CD14-positive monocyte (primary cell): ENCODE measurements around the gene UBE2G1. TPM values are rescaled to one million over a fixed set of nuclear protein-coding genes. Genes with fewer than 3 reads are reported as not detected.
A peak's percentile ranks its signal among the peaks of the same experiment; 100 is the strongest.

Source experiments
- DNase-seq, 3 donors: peaks; one replicate each; pipeline ENCODE4 v3.0.0-alpha.2; 2011 to 2022
- H2AFZ ChIP-seq: 2 replicates; pipeline ENCODE4 v1.6.0; 2012; ENCODE audit warnings: mild to moderate bottlenecking, low read depth, low read length, inconsistent platforms; ENCODE audit not compliant: insufficient read depth, poor library complexity, severe bottlenecking
- H3K27ac ChIP-seq, 2 donors: 1 replicate in 1 of 2; 2 replicates in 1 of 2; pipeline ENCODE4 v1.5.1; 2012 to 2013; ENCODE audit warnings: low read length in 2 of 2, control low read depth in 1 of 2, inconsistent platforms in 1 of 2, low read depth in 1 of 2, mild to moderate bottlenecking in 1 of 2
- H3K27me3 ChIP-seq, 2 donors: one replicate each; pipeline versions ENCODE4 v1.6.0 to v1.6.1; 2011 to 2013; ENCODE audit warnings: low read length in 2 of 2; ENCODE audit not compliant: control insufficient read depth in 2 of 2, insufficient read depth in 2 of 2
- H3K36me3 ChIP-seq, 2 donors: replicated peaks in 1 of 2; 1 replicate in 1 of 2; 2 replicates in 1 of 2; pipeline versions ENCODE4 v1.5.1 to v1.6.1; 2012 to 2013; ENCODE audit warnings: low read length in 2 of 2, control low read depth in 1 of 2, inconsistent platforms in 1 of 2, mild to moderate bottlenecking in 1 of 2; ENCODE audit not compliant: insufficient read depth in 2 of 2, control insufficient read depth in 1 of 2
- H3K4me1 ChIP-seq, 2 donors: 1 replicate in 1 of 2; 2 replicates in 1 of 2; pipeline versions ENCODE4 v1.5.1 to v1.6.1; 2012 to 2013; ENCODE audit warnings: low read length in 2 of 2, control low read depth in 1 of 2, inconsistent platforms in 1 of 2, mild to moderate bottlenecking in 1 of 2, moderate library complexity in 1 of 2; ENCODE audit not compliant: insufficient read depth in 2 of 2, control insufficient read depth in 1 of 2
- H3K4me2 ChIP-seq: replicated peaks from 2 replicates; pipeline ENCODE3; 2012; ENCODE audit warnings: low read length, moderate library complexity, mild to moderate bottlenecking; ENCODE audit not compliant: poor library complexity, severe bottlenecking; ENCODE audit errors: extremely low read depth
- H3K4me3 ChIP-seq, 3 experiments: fragments of 200-600 bp in 1 of 3; sonication (generic) in 1 of 3; replicated peaks in 1 of 3; 1 replicate in 2 of 3; 2 replicates in 1 of 3; pipeline ENCODE4 v1.5.1; 2011 to 2013; ENCODE audit warnings: low read length in 3 of 3, mild to moderate bottlenecking in 3 of 3, control low read depth in 2 of 3, low read depth in 2 of 3, inconsistent platforms in 1 of 3, moderate library complexity in 1 of 3
- H3K79me2 ChIP-seq: 2 replicates; pipeline ENCODE4 v1.6.0; 2012; ENCODE audit warnings: mild to moderate bottlenecking, control low read depth, inconsistent platforms, low read length, moderate library complexity; ENCODE audit not compliant: insufficient read depth
- H3K9ac ChIP-seq: 2 replicates; pipeline ENCODE4 v1.6.0; 2017; ENCODE audit warnings: low read length, mild to moderate bottlenecking; ENCODE audit not compliant: insufficient read depth, poor library complexity, severe bottlenecking
- H3K9me3 ChIP-seq, 2 donors: replicated peaks in 1 of 2; 1 replicate in 1 of 2; 2 replicates in 1 of 2; pipeline versions ENCODE4 v1.5.1 to v1.6.1; 2012 to 2013; ENCODE audit warnings: low read length in 2 of 2, control low read depth in 1 of 2; ENCODE audit not compliant: control insufficient read depth in 1 of 2, insufficient read depth in 1 of 2
- H4K20me1 ChIP-seq: 2 replicates; pipeline ENCODE4 v1.6.0; 2012; ENCODE audit warnings: mild to moderate bottlenecking, low read length, control low read depth, moderate library complexity; ENCODE audit not compliant: insufficient read depth
- H3K27ac Mint-ChIP-seq, 7 donors: one replicate each; pipeline ENCODE4 v1.8.0; 2020; ENCODE audit warnings: mild to moderate bottlenecking in 7 of 7, mixed read lengths in 7 of 7, moderate library complexity in 6 of 7, inconsistent platforms in 2 of 7
- H3K27me3 Mint-ChIP-seq, 3 donors: one replicate each; pipeline ENCODE4 v1.8.0; 2021 to 2022; ENCODE audit warnings: low read depth in 3 of 3, mild to moderate bottlenecking in 3 of 3, mixed read lengths in 3 of 3, moderate library complexity in 3 of 3, inconsistent platforms in 1 of 3
- H3K36me3 Mint-ChIP-seq, 2 donors: one replicate each; pipeline ENCODE4 v1.8.0; 2020; ENCODE audit warnings: mixed read lengths in 2 of 2, inconsistent platforms in 1 of 2, mild to moderate bottlenecking in 1 of 2
- H3K4me1 Mint-ChIP-seq: one replicate; pipeline ENCODE4 v1.8.0; 2020; ENCODE audit warnings: mild to moderate bottlenecking, mixed read lengths
- H3K4me3 Mint-ChIP-seq, 2 donors: one replicate each; pipeline ENCODE4 v1.8.0; 2020; ENCODE audit warnings: mild to moderate bottlenecking in 2 of 2, mixed read lengths in 2 of 2, moderate library complexity in 1 of 2
- H3K9me3 Mint-ChIP-seq, 7 donors: one replicate each; pipeline ENCODE4 v1.8.0; 2020 to 2022; ENCODE audit warnings: mixed read lengths in 7 of 7, mild to moderate bottlenecking in 6 of 7, moderate library complexity in 6 of 7, inconsistent platforms in 2 of 7
- WGBS: methylation state at CpG from one replicate; pipeline ENCODE4 v1.1.5; 2013; ENCODE audit warnings: missing lambda C conversion rate; ENCODE audit not compliant: insufficient coverage; 5-methylcytosine and 5-hydroxymethylcytosine counted together
- intact Hi-C, 2 donors: fragments of 100-400 bp; cut with micrococcal nuclease; formaldehyde crosslinking; loops; one replicate each; pipeline versions ENCODE4 v1.15.0 to v1.15.1; 2023
- polyA plus RNA-seq, 3 donors: library from polyadenylated mRNA; depleted of rRNA in 1 of 3; unstranded in 2 of 3; stranded (reverse) in 1 of 3; fragments of 300-500 nt in 2 of 3; fragments of >200 nt in 1 of 3; fragmentation: Illumina TruSeq in 2 of 3; gene quantifications; 1 replicate in 2 of 3; 2 replicates in 1 of 3; pipeline ENCODE4 v1.2.3, GENCODE V29; 2012 to 2021
- TF ChIP-seq, protein P1 (sequence below): fragments of 200-600 bp; IDR thresholded peaks from one replicate; pipeline ENCODE4 v1.8.0; 2022; ENCODE audit warnings: antibody characterized with exemption, mild to moderate bottlenecking

UBE2G1 gene
- polyA plus RNA-seq, 3 donors: 18.3 to 41.4 (median 29.3) TPM

- H3K27me3 Mint-ChIP-seq: no peaks in the 10 kb centered on the region
- H3K79me2 ChIP-seq: peaks cover 83% of the 10 kb centered on the region
- no peaks in the 10 kb centered on the region for H3K36me3 ChIP-seq
- no peaks in the 10 kb centered on the region for H3K27me3 ChIP-seq
- no peak overlapping the region for H3K9ac ChIP-seq
- no peak overlapping the region for H3K27ac ChIP-seq
- no CpG with 5 or more reads among the region's 1 CpG for WGBS
- no peak for DNase-seq
- intact Hi-C loops: no loop called here
- H3K36me3 Mint-ChIP-seq: peaks cover 4 to 16% of the 10 kb centered on the region in 2 donors
- no peak overlapping the region for H3K4me2 ChIP-seq
- peaks cover 98% of the 10 kb centered on the region for H4K20me1 ChIP-seq
- H3K9me3 ChIP-seq: no peaks in the 10 kb centered on the region
- TF ChIP-seq, protein P1, sequence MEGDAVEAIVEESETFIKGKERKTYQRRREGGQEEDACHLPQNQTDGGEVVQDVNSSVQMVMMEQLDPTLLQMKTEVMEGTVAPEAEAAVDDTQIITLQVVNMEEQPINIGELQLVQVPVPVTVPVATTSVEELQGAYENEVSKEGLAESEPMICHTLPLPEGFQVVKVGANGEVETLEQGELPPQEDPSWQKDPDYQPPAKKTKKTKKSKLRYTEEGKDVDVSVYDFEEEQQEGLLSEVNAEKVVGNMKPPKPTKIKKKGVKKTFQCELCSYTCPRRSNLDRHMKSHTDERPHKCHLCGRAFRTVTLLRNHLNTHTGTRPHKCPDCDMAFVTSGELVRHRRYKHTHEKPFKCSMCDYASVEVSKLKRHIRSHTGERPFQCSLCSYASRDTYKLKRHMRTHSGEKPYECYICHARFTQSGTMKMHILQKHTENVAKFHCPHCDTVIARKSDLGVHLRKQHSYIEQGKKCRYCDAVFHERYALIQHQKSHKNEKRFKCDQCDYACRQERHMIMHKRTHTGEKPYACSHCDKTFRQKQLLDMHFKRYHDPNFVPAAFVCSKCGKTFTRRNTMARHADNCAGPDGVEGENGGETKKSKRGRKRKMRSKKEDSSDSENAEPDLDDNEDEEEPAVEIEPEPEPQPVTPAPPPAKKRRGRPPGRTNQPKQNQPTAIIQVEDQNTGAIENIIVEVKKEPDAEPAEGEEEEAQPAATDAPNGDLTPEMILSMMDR: no peak
- no peak overlapping the region for H3K27ac Mint-ChIP-seq
- no peak overlapping the region for H3K4me3 ChIP-seq
- H3K4me1 Mint-ChIP-seq: peaks cover 26% of the 10 kb centered on the region
- H3K4me3 Mint-ChIP-seq: no peak overlapping the region
- no peak overlapping the region for H2AFZ ChIP-seq
- H3K4me1 ChIP-seq: peaks cover 6 to 13% of the 10 kb centered on the region in 2 donors
- H3K9me3 Mint-ChIP-seq: peaks cover 0 to 1% (median 0%) of the 10 kb centered on the region in 7 donors
Observed at GRCh38 chr17:4314618-4315017, 51.9 kb downstream of the UBE2G1 start.

- Mint-ChIP-seq H3K4me1 (peaks cover 28% of the 10 kb centered on the region), H3K9me3 (peaks cover 0 to 1% (median 0%) of the 10 kb centered on the region in 7 donors), H3K4me3 (no peak overlapping the region), H3K36me3 (peaks cover 4 to 13% of the 10 kb centered on the region in 2 donors), H3K27ac (no peak overlapping the region), H3K27me3 (no peaks in the 10 kb centered on the region)
- Histone ChIP-seq H3K79me2 (peaks cover 83% of the 10 kb centered on the region), H3K27ac (no peak overlapping the region), H3K4me1 (peaks cover 6 to 13% of the 10 kb centered on the region in 2 donors), H3K27me3 (no peaks in the 10 kb centered on the region), H3K9me3 (no peaks in the 10 kb centered on the region), H3K9ac (no peak overlapping the region), H3K36me3 (no peaks in the 10 kb centered on the region), H3K4me3 (no peak overlapping the region), H2AFZ (no peak overlapping the region), H3K4me2 (peak overlapping the region; percentile 49), H4K20me1 (peaks cover 98% of the 10 kb centered on the region)
- TF ChIP-seq, protein P1: no peak
- no peak for DNase-seq
- WGBS: no CpG with 5 or more reads among the region's 3 CpGs
- intact Hi-C loops: no loop called here
Observed at GRCh38 chr17:4314179-4314578, 52.3 kb downstream of the UBE2G1 start.
